GM12878 (cell line): ENCODE measurements around the gene CA5A.

Experiments
- CBX5 ChIP-seq: sonication (generic); IDR thresholded peaks from 2 replicates; pipeline ENCODE4 v1.6.1; 2016; ENCODE audit warnings: low read depth, moderate library complexity, mild to moderate bottlenecking, inconsistent platforms
- CTCF ChIP-seq, 3 experiments: IDR thresholded peaks in 2 of 3; conservative IDR thresholded peaks in 1 of 3; 2 replicates each; pipeline ENCODE4 v1.5.1; 2011; ENCODE audit warnings: low read depth in 3 of 3, low read length in 3 of 3, mild to moderate bottlenecking in 3 of 3, control low read depth in 2 of 3, moderate library complexity in 2 of 3, inconsistent platforms in 1 of 3, mixed read lengths in 1 of 3; ENCODE audit not compliant: control insufficient read depth in 2 of 3, insufficient read depth in 1 of 3; ENCODE audit errors: extremely low read depth in 1 of 3
- GABPA ChIP-seq: IDR thresholded peaks from 2 replicates; pipeline ENCODE4 v1.6.1; 2014; ENCODE audit warnings: antibody characterized with exemption, low read depth, mild to moderate bottlenecking, inconsistent platforms
- JUNB ChIP-seq: IDR thresholded peaks from 2 replicates; pipeline ENCODE4 v1.6.1; 2016; ENCODE audit warnings: antibody characterized with exemption, mild to moderate bottlenecking
- KDM1A ChIP-seq: fragments of 200-600 bp; sonication (generic); IDR thresholded peaks from 2 replicates; pipeline ENCODE4 v1.6.1; 2016; ENCODE audit warnings: borderline replicate concordance
- MTA3 ChIP-seq: IDR thresholded peaks from 2 replicates; pipeline ENCODE4 v1.6.1; 2012; ENCODE audit warnings: low read length, inconsistent platforms, borderline replicate concordance
- MXI1 ChIP-seq: fragments of 150-350 bp; IDR thresholded peaks from 2 replicates; pipeline ENCODE4 v1.6.1; 2011; ENCODE audit warnings: low read depth, mild to moderate bottlenecking, inconsistent platforms, low read length, improper control_type of control experiment
- PBX3 ChIP-seq: IDR thresholded peaks from 2 replicates; pipeline ENCODE4 v1.6.1; 2011; ENCODE audit warnings: mild to moderate bottlenecking, low read depth, low read length, moderate library complexity; ENCODE audit not compliant: insufficient replicate concordance
- POLR2A ChIP-seq: IDR thresholded peaks from 2 replicates; pipeline ENCODE4 v1.6.1; 2011; ENCODE audit warnings: low read depth, mild to moderate bottlenecking, low read length
- ZNF217 ChIP-seq: fragments of 450-650 bp; IDR thresholded peaks from 2 replicates; pipeline ENCODE4 v1.6.1; 2017; ENCODE audit warnings: antibody characterized with exemption, mild to moderate bottlenecking
- ZZZ3 ChIP-seq: IDR thresholded peaks from 2 replicates; pipeline ENCODE4 v1.6.1; 2011; ENCODE audit warnings: low read depth; ENCODE audit not compliant: control insufficient read depth, insufficient read length

GRCh38 chr16:87954826-87955225 lies 18.5 kb upstream of the CA5A start:
- TF ChIP-seq POLR2A (peak; percentile 33; the same call in 1 of the 2 replicates), PBX3 (no peak), CBX5 (no peak), ZNF217 (no peak), CTCF (IDR thresholded peaks at IDR 0.05 in 2 of 3, conservative IDR thresholded peaks at IDR 0.05 in 1 of 3; ENCODE audit: control insufficient read depth in 2 of 3, extremely low read depth in 1 of 3, insufficient read depth in 1 of 3, low read depth in 3 of 3, low read length in 3 of 3) (no peak), MTA3 (no peak), JUNB (no peak), GABPA (no peak), MXI1 (no peak), ZZZ3 (no peak), KDM1A (no peak)
